Glomerular visceral epithelial cell (primary cell): ENCODE measurements around the gene GORAB.

ENCODE experiments used
- DNase-seq: peaks from one replicate; pipeline ENCODE4 v3.0.0-alpha.2; 2016; ENCODE audit errors: extremely low spot score

The GORAB gene, protein sequence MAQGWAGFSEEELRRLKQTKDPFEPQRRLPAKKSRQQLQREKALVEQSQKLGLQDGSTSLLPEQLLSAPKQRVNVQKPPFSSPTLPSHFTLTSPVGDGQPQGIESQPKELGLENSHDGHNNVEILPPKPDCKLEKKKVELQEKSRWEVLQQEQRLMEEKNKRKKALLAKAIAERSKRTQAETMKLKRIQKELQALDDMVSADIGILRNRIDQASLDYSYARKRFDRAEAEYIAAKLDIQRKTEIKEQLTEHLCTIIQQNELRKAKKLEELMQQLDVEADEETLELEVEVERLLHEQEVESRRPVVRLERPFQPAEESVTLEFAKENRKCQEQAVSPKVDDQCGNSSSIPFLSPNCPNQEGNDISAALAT

DNA sequence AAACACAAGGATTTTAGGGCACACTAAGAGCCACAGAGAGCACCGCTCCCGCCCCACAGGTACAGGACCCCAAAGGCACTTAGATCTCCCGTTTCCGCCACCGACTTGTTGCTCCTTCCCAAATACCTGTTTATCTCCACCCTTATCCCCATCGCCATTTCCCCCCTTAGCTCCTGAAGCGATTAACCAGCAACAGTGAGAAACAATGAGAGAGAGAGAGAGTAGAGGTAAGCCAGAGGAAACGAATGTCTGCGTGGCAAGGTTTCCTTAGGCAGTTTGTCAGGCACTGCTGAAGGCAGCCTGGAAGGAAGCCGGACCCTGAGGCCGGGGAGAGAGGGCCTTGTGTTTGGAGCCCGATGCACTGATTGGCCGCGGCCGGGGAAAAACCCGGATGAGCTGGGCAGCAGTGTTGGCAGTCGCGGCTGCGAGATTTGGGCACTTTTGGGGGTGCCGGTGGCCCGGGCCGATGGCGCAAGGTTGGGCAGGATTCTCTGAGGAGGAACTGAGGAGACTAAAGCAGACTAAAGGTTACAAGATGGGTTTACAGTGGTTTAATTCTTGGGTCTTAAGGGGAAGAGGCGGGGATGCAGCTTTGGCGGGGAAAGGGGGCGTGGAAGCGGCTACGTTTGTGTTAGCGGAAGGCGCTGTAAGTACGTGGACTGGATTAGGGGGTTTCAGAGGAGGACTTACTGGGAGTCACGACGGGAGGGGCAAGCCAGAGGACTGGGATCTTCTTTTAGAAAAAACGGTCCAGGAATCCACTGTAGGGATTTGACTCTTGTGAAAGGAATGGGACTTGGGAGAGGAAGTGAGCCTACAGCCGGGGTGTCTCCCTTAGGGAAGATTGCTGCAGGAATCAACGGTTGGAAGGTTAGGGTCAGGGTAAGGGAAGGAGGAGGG lies at the start of gene GORAB:
GORAB (plus strand) TSS at position 409 of the 900 bp plus-strand sequence; CDS start at position 467, 58 bp downstream.
- DNase-seq = peak; percentile 92

DNA sequence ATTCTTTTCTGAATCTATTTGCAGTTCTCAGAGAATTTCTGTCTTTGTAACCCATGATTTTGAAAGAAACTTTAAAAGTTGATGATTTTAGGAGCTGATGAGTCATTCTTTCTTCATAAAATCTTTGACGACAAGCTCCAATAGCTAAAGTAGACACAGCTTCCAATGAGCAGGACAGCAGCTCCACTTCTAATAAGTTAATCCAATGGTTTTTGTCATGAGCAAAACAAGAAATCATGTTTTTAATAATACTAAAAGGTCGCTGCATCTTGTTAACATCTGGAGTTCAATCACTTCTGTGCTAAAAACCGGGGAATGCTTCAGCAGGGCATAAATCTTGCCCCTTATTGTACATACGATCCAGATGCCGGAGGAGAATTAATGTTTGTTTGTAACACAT lies 48.9 kb upstream of the GORAB start:
- DNase-seq = no peak

DNA sequence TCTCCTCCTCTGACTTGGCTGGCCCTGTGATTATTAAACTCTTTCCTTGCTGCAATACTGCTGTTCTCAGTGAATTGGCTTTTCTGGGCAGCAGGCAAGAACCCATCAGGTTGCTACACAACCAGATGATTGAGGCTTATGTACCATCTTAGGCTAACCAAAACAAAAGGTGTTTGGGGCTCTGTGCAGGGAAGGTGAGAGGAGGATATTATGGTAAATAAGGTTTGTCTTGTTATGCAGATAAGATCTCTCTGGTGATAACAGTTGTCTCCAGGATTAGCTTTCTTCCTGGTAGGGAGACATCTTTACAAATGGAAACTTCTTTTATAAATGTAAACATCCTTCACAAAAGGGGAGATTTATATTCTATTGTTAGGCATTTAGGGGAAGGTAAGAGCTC lies 44.5 kb upstream of the GORAB start:
- no peak for DNase-seq

DNA sequence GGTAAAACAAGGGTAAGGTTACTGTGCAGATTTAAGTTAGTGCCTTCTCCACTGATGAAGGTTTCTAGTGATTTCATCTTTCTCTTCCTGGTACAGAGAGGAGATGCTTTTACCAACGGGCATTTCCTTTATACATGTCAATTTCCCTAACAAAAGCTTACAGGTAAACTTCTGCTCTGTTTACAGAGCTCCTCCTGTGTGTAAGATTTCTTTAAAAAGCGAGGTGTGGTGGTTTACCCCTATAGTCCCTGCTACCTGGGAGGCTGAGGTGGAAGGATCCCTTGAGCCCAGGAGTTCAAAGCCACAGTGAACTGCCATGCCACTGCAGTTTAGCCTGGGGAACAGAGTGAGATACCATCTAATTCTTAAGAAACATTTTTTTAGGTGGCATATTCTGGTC lies 40.7 kb upstream of the GORAB start:
- no peak for DNase-seq

DNA sequence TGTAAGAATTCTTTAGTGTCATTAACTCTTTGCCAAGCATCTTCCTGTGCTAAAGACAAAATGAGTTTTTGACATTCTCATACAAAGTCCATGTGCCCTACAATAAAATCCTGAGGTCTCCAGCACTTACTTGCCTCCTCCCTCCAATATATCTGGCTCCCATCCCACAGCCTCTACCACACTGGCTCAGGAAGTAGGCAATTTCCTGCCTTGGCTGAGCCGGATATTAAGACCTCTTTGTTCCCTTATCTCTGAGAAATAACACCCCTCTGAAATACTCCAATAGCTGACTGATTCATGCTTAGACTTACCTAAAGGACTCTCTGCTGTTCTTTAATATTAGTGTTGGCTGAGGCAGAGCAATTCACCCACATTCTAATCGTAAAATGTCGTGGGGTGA lies 37.6 kb upstream of the GORAB start:
- no peak for DNase-seq

DNA sequence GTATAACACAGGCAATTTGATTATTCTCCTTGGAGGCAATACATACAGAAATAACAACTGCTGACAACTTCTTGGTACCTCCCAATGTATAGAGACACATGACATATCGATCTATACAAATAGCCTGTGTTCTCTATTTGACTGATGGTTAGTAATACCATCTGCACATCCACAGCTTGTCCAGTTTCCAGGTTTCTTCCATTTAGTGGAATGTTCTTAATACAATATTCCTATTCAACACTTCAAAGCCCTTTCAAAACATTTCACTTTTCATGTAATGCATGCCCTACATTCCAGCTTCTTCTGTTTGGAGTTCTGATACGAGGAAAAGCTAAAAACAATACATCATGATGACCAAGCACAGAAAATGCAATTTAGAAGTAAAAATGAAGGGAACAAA lies 37.0 kb upstream of the GORAB start:
- DNase-seq = no peak

DNA sequence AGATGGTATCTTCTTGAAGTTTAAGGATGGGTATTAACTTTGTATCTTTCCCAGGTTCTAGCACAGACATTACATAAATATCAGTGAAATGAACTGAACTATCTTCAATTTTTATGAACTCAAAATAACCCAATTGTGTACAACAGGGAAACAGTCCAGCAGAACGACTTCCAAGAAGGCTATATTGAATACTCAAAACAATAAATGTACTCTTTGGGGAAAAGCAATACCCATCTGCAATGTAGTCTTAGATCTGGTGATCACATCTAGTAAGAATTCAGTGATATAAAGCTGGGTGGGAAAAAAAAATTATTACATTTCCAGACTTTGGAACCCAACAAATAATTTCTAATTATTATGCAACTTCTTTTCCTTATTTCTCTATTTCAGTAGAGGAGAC lies 33.1 kb upstream of the GORAB start:
- no peak for DNase-seq

DNA sequence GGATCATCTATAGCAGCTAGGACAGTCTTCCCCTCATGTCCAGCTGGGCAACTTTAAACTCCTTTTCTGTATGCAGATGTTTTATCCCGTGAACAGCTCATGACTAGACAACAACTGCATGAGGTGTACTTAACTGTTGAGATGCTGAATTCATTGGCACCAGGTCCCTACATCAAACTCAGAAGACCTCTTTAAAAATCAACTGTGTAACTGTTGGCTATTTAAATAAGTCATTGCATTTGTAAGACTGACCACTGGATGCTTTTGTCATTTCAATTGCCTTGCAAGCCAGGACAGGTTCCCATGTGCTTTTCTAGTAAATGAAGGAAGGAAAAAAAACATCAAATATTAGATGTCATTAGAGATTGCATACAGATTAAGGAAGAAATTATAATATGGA lies 28.3 kb upstream of the GORAB start:
- DNase-seq = no peak

DNA sequence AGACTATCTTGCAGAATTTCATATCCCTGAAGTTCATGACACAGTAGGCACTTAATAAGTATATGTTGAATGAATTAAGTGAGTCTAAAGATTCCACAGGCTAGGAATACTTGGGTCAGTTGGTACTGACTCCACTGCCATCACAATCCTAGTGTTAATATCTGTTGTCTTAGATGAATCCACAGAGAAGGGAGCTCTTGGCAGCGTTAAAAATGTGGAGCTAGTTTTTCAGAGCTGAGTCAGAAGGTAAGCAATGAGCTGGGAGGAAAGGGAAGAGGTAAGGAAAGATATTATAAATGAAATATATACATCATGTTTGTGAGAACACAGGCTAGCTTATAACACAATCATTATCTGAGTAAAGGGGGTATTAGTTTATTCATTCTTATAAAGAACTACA lies 21.8 kb upstream of the GORAB start:
- DNase-seq = no peak

DNA sequence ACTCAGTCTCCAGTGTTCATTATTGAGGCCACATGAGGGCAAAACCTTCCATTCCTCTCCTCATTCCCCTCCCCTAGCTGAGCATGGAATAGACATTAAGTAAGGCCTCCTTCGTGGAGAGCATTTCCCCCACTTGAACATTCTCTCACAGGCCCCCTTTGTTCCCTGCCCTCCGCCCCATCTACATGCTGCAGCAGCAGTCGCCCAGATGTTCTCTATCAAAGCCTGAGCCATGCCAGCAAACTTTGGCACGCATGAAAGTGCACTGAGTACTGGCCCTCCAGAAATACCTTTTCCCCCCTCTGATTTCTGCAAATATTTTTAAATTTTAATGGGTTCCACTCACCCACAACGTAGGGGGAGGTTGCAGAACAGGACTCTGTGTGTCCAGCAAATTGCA lies 20.9 kb upstream of the GORAB start:
- no peak for DNase-seq

DNA sequence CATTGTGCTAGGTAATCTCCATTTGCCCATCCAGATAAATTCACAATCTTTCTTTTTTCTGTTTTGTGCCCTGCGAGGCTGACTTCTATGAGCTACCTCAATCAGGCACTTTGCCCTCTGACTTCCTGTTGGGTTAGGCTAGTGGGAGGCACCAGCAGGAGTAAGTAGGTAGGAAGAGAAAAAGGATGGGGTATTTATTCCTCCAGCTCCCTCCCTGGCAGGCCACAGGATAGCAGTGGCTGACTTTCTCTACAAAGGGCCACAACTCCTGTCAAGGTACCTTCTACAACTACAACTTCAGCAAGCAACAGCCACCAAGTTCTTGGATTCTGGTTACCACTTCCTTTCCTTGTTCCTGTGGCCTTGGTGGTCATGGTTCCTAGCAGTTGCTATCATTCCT lies 18.8 kb upstream of the GORAB start:
- DNase-seq = no peak

DNA sequence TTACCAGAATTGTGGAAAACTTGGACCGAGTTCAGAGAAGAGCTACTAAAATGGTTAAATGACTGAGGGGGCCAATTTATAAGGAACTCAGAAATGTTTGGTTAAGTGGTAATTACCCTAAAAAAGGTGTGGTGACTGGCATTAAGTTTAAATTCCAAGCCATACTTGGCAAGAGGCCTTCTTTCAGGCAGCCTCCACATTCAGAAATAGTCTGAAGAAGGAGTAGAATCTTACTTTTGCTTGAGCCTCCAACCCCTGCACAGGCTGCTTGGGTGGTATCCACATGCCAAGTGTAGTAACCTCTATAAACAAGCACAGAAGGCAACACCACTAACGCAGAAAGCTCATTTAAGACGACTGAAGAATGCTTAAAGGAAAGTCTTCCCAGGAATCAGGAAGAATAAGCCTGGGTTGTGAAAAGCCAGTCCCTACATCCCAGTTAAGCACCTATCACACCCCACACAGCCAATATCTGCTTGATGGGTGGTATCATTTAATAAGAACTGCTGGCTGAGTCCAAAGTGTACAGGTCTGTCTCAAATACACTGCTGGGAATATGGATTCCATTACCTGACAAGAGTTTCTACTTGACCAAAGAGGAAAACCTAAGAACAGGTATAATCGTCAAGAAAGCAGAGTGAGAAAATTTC lies 13.7 kb upstream of the GORAB start:
- DNase-seq = no peak

DNA sequence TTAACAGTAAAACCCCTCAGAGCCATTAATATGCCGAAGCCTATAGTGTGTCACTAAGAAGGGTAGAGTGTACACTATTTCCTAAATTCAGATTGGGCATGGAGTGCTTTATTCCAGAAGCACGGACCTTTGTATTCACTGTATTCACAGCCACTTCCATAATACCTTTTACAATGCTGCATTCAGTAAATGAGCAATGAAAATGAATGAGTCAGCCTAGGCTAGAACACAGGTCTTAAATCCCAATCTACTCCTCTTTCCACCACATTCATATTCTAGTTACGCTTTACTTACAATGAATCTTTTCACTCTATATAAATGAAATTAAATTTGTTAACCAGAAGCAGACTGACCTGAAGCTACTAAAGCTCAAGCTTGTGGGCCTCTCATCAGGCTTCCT lies 13.0 kb upstream of the GORAB start:
- no peak for DNase-seq

DNA sequence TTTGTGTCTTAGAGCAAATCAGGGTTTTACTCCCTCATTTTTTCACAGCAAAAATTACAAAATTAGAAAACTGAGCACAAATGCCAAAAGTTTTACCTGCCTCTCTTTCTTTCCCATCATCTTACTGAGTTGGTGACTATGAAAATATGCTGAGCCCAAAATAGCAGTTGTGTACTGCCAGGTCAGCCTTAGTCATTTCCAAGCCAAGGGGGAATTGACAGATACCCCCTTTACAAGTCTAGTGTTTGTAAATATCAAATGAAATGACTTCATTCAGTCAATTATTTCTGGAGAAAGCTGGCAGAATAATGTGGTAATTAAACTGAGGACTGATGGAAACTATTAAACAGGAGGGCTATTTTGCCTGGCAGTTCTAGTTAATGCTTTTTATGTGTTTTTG lies 11.4 kb upstream of the GORAB start:
- no peak for DNase-seq

DNA sequence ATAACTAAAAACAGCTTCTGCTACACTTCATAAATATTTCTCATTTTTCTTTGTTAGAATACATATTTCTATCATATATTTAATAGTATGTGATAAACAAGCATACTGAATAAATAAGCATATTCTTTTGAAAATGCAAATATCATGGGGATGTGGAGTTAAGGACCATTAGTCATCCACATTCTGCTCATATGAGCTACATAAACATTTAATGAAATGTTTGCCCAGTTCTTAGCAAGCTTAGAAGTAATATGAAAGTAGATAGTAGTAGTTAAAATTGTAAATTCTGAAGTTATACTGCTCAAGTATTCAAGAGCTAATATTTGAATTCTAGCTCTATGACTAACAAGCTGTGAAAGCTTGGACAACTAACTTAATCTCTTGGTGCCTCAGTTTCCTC lies 10.1 kb upstream of the GORAB start:
- no peak for DNase-seq

DNA sequence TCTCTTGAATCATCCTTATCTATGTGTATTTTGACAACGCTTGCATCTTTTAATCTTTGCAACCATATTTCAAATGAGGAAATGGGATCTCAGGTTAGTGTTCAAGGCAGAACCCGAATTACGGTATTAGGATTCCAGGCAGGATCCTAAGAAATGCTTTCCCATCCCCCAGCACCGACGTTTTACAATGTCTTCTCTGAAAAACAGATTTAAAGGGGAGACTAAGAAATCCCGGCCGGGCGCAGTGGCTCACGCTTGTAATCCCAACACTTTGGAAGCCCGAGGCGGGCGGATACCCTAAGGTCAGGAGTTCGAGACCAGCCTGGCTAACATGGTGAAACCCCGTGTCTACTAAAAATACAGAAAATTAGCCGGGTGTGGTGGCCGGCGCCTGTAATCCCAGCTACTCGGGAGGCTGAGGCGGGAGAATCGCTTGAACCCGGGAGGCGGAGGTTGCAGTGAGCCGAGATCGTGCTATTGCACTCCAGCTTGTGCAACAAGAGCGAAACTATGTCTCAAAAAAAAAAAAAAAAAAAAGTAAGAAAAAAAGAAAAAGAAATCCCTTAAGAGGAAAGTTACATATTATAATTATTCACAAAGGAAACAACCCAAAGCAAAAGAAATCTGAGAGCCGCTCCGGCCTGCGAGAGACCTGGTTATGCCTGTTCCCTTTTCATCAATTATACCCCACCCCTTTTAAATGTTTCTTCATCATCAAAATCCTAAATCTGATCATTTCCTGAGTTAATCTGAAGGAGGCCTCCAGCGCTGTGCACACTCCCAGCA lies 801 bp upstream of the GORAB start:
- DNase-seq = no peak

DNA sequence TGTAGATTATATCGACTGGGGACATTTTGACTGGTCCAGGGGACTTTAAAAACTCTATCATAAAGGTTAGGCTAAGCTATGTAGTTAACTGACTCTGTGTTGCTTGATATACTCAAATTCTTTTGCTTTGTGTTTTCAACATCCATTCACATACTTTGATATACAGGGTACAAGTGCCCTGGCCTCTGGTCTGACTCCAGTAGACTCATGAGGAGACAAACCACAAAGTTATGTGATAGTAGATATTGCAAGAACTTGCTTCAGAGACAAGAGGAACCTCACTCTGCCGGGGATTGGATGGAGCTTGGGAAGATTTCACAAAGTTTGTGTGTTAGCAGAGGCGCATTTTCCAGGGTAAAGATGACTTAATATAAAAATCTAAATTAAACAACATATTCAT lies 1.3 kb downstream of the GORAB start:
- peak; percentile 22 for DNase-seq

DNA sequence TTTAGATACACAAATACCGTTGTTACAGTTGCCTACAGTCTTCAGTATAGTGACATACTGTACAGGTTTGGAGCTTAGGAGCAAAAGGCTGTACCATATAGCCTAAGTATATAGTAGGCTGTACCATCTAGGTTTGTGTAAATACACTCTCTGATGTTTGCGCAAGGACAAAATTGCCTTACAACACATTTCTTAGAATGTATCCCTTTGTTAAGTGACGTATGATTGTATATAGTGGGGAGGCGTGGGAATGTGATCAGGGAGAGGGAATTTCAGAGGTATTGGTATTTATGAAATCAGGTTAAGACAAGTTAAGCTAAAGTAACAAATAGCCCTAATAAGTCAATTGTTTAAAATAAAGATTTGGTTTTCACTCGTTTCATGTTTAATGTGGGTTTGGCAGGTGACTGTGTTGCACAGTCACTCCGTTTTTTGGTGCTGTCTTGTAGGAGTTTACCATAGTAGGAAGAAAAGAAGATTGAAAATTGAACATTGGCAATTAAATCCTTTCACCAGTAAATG lies 2.7 kb downstream of the GORAB start:
- no peak for DNase-seq

DNA sequence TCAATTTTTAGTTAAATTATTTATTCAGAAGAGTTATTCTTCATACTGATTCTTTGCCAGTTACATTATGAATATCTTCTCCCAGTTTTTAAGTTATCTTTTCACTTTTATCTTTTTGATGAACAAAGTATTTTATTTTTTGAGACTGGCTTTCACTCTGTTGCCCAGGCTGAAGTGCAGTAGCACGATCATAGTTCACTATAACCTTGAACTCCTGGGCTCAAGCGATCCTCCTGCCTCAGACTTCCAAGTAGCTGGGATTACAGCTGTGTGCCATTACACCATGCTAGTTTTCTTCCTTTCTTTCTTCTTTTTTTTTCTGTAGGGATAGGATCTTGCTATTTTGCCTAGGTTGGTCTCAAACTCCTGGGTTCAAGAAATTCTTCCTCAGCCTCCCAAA lies 3.5 kb downstream of the GORAB start:
- DNase-seq = no peak

DNA sequence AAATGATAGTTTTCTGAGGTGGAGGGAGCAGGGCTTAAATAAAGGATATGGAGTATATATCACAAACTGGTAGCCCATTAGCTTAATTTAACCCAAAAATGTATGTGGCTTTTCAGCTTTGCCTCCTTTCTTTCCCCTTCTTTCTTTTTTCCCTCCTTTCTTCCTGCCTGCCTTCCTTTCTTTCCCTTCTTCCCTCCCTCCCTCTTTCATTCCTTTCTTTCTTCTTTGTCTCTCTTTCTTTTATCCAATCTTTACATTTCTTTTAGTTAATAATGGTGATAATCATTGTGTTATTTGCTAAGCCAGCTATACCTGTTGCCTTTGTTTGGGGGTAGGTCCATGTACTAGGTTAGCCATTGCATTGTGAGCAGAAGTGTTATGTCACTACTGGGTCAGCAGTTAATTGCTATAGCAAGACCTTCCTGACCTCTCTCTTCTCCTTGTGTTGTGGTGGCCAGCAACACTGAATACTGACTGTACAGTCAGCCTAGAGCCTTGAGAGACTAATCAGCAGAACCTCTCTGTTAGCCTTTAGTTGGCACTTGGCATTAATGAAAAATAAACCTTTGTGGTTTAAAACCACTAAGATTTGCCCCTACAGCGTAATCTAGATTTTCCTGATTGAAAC lies 5.1 kb downstream of the GORAB start:
- DNase-seq = peak; percentile 48
